Uterine smooth muscle cell (primary cell): ENCODE data around the gene MAST4. TPM values are rescaled to one million over a fixed set of nuclear protein-coding genes. Genes with fewer than 3 reads are reported as not detected.

ENCODE experiments used
- total RNA-seq: library from RNA; depleted of rRNA; stranded (reverse); fragments of >200 nt; gene quantifications from 2 replicates; pipeline ENCODE4 v1.2.3, GENCODE V29; 2014

MAST4 gene
- total RNA-seq, result 9.8 and 16.6 TPM in 2 replicates

GRCh38 chr5:66595756-66596635, at the start of gene MAST4:
TSS of gene MAST4 (plus strand) at chr5:66596393. CDS start at chr5:66596656, 263 bp downstream.

GRCh38 chr5:67196537-67197059, 600.4 kb downstream of the MAST4 start, which contains the start of gene CD180:
TSS of gene CD180 (minus strand) at chr5:67196799. CDS start at chr5:67196641, 158 bp downstream.

